GM12874 (cell line): Measurements from ENCODE around the gene HEG1.

Source experiments
- CTCF ChIP-seq: IDR thresholded peaks from 2 replicates; pipeline ENCODE4 v1.5.1; 2011; ENCODE audit warnings: low read depth, mild to moderate bottlenecking, control low read depth, low read length, moderate library complexity; ENCODE audit not compliant: insufficient read depth

The HEG1 gene

GRCh38 chr3:125042725-125043406 lies 12.9 kb downstream of the HEG1 start:
- no peak for TF ChIP-seq CTCF

GRCh38 chr3:125039131-125040100 lies 16.4 kb downstream of the HEG1 start:
- no peak for TF ChIP-seq CTCF

- TF ChIP-seq CTCF, result no peak
These were observed 18.2 kb downstream of the HEG1 start for GRCh38 chr3:125037498-125038150.

- TF ChIP-seq CTCF, result no peak
These were observed 20.6 kb downstream of the HEG1 start for GRCh38 chr3:125035217-125035616.

GRCh38 chr3:125033616-125034015 lies 22.2 kb downstream of the HEG1 start:
- TF ChIP-seq CTCF, result no peak

GRCh38 chr3:125033135-125033534 lies 22.7 kb downstream of the HEG1 start:
- no peak for TF ChIP-seq CTCF

- no peak for TF ChIP-seq CTCF
These were observed 23.1 kb downstream of the HEG1 start for GRCh38 chr3:125032683-125033082.
